ENCODE measurements around the gene KIF21B.

KIF21B gene

GRCh38 chr1:201020040-201020591 lies 3.4 kb downstream of the KIF21B start:
- DNase-seq (ENCODE audit: insufficient read length, low spot score) = no peak
- peak; percentile 82 for FAIRE-seq

DNA sequence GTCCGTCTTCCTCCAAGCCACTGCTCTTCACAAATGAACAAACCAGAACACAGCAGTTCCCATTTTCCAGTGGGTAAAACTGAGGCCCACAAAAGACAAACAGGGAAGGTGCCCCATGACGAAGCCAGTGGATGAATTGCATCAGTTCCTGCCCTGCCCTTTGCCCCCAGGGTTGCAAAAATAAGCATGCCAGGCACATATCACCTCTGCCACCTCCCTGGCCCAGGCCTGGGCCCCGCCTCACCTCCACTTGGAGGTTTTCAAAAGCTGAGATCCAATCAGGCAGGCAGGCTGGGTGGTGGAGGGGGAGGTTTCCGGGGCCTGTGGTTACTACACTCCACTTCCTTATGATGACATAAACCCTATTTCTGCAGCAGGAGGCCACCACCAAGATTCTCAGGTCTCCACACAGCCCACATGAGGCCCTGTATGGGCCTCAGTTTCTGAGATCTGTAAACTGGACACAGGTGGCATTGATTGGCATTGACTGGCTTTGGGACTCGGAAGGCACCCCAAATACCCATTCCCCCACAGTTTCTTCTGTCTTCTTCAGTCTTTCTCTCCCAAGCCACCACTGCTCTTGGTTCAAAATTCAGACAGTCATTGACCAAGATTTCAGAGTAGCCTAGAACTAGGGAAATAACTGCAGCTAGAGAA lies 4.1 kb downstream of the KIF21B start:
- DNase-seq (ENCODE audit: insufficient read length, low spot score) (peak; percentile 88), FAIRE-seq (peak; percentile 97)

- FAIRE-seq = no peak
- no peak for DNase-seq (ENCODE audit: insufficient read length, low spot score)
These were observed 5.7 kb downstream of the KIF21B start for GRCh38 chr1:201017828-201018163.

DNA sequence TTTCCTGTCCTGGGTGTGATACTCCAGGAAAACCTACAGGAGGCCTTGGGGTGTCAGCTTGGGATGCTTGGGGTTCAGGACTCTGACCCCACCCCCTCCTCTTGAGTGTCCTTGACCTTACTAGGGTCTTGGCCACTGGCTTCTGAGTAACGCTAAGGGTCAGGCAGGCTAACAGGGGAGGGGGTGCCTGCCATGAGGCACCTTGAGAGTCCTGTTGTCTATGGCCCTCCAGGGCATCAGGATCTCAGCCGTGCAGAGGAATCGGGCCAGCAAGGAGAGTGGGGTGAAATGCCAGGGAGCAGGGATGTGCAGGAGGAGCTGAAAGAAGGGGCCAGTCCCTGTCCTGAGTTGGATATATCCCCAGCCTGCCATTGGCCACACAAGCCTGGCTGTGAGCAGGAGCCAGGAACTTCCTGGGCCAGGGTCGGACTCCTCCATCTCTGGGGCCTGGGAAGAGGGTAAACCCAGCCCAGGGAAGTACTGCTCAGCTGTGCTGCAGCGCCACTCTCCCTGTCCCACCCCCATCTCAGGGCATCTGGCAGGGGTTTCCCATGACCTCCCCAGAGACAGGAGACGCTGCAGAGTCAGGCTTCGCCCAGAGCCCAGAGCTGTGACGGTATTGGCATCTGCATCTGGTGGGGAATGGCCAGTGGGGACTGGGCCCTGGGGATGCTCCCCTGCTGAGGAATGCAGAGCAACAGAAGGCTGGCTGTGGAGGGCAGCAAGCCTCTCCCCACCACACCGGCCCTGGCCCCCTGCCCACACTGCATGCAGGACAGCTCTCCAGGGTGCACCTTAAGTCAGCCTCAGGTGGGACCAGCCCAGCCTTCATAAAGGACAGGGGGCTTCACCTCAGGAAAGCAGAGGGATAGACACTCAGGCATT lies 6.3 kb downstream of the KIF21B start:
- no peak for FAIRE-seq
- DNase-seq (ENCODE audit: insufficient read length, low spot score) = no peak

DNA sequence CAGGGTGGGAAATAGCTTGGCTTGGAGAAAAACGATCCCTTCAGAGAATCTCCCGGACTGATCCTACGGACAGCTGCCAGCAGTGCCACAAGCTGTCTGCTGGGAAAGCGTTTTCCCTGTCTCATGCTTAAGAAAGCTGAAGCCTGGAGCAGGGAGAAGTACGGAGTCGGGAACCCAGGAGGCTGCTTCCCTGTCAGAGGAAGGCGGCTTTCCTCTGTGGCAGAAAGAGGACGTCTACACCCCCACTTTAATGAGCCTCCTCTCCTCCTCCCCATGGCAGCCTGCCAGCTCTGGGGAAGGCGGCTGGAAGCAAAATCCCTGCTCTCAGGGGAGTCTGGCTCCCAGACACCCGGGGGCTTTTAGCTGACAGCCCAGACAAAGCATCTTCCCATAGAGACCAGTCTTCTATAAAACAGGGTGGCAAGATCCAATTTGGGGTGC lies 7.3 kb downstream of the KIF21B start:
- DNase-seq (ENCODE audit: insufficient read length, low spot score) = no peak
- FAIRE-seq = no peak

DNA sequence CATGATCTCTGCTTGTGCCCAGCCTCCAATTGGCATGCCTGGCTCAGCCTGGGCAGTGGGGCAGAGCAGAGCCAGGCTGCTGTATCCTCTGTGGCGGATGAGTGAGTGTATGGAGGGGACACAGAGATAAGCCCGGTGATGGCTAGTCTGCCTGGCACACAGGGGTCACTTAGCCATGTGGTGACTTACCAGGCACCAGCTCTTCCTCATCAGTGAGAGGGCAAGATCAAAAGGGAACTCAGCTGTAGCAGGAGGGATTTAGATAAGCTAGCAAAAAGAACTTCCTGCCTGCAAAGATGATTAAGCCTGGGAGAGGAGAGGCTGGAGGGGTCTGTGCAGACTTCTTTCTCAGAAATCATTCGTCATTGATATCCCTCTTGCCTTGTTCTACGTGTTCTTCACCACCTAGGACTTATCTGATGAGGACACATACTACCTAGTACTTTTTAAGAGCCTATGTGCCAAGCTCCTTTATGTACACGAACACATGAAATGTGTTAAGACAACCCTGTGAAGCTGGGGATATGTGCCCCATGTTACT lies 7.9 kb downstream of the KIF21B start:
- no peak for DNase-seq (ENCODE audit: insufficient read length, low spot score)
- no peak for FAIRE-seq

- FAIRE-seq (no peak), DNase-seq (ENCODE audit: insufficient read length, low spot score) (no peak)
These were observed 8.7 kb downstream of the KIF21B start for GRCh38 chr1:201014816-201015200.

GRCh38 chr1:201013991-201014815 lies 9.3 kb downstream of the KIF21B start:
- DNase-seq (ENCODE audit: insufficient read length, low spot score) (no peak), FAIRE-seq (no peak)

DNA sequence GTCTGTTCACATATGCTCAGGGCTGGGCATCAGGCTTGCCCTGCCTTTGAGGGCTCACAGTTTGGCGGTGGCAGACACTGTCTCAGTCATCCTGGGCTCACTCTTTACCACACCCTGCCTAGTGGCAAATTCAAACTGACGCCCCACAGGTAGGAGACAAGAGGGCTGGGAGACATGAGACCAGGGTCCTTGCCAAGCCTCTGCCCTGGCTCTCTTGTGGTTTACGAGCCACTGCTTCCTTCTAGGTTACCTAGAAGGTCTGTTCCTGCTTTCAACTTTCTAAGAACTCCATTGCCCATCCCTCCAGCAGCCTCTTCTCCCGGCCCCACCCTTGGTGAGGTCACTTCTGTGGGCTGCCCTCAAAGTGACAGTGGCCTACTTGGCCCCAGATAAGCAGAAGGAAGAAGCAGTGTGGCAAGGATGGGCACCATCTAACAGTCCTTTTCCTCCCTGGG lies 10.5 kb downstream of the KIF21B start:
- DNase-seq (ENCODE audit: insufficient read length, low spot score) (no peak), FAIRE-seq (no peak)

GRCh38 chr1:201011616-201012015 lies 11.9 kb downstream of the KIF21B start:
- DNase-seq (ENCODE audit: insufficient read length, low spot score) (no peak), FAIRE-seq (no peak)

DNA sequence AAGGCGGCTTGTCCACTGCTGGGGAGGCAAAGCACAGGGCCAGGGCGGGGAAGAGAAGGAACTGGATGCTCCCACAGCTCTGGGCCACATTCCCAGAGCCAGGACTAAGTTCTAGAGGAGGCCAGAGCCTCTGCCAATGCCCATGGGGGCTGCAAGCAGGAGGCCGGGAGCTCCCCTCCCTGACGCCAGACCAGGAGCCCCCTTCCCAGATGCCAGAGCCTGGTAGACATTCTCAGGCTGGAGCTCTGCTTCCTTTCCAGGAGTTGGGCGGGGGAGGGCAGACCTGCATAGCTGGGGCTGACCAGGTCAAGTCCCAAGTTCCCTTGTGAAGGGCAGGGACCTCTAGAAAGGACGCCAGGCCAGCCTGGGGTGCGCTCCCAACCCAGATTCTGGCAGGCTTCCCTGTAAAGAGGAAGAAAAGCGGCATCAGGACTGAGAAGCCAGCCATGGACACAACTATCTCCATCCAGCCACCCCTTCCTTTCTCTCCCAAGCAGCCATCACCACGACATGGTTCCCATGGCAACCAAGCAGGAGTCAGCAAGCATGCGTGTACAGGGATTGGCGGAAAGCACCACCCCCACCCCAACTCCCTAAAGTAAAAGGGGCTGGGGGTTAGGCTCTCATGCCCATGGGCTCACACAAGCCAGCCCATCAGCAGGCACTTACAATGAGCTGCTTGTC lies 13.4 kb downstream of the KIF21B start:
- FAIRE-seq = no peak

GRCh38 chr1:201008666-201009360 lies 14.7 kb downstream of the KIF21B start:
- DNase-seq (ENCODE audit: insufficient read length, low spot score) = no peak
- FAIRE-seq = no peak

More for the DNA sequence above, 13.4 kb downstream of the KIF21B start:
- no peak for DNase-seq (ENCODE audit: insufficient read length, low spot score)

- FAIRE-seq = no peak
These were observed 16.0 kb downstream of the KIF21B start for GRCh38 chr1:201007481-201007880.

GRCh38 chr1:201006450-201006849 lies 17.1 kb downstream of the KIF21B start:
- FAIRE-seq (no peak), DNase-seq (ENCODE audit: insufficient read length, low spot score) (no peak)

More at GRCh38 chr1:201007481-201007880, 16.0 kb downstream of the KIF21B start:
- DNase-seq (ENCODE audit: insufficient read length, low spot score) = no peak

DNA sequence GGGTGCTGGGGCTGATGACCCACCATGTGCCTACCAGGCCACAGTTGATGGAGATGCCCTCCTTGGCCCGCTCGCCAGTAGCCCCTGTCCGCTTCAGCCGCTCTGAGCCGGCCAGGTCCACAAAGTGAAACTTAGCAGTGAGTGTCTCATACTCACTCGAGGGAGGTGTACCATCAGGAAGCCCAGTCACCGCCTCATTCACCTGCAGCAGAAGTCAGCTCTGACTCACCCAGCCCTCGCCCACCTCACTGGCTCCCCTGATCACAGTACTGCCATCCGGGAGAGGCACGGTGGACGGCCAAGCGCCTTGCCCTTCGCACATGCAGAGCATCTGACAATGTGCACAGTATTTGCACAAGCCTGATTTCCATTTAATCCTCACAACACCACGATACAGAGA lies 18.8 kb downstream of the KIF21B start:
- FAIRE-seq (no peak), DNase-seq (ENCODE audit: insufficient read length, low spot score) (no peak)

- FAIRE-seq = no peak
- no peak for DNase-seq (ENCODE audit: insufficient read length, low spot score)
These were observed 19.4 kb downstream of the KIF21B start for GRCh38 chr1:201004154-201004553.

- no peak for DNase-seq (ENCODE audit: insufficient read length, low spot score)
These were observed 21.0 kb downstream of the KIF21B start for GRCh38 chr1:201002510-201002909.

GRCh38 chr1:201001962-201002361 lies 21.6 kb downstream of the KIF21B start:
- DNase-seq (ENCODE audit: insufficient read length, low spot score) (no peak), FAIRE-seq (no peak)

More at GRCh38 chr1:201002510-201002909, 21.0 kb downstream of the KIF21B start:
- FAIRE-seq = no peak

- DNase-seq (ENCODE audit: insufficient read length, low spot score) (no peak), FAIRE-seq (no peak)
These were observed 23.1 kb downstream of the KIF21B start for GRCh38 chr1:201000391-201000790.
